Lower leg skin (tissue), 3 donors: ENCODE data around the gene BUD13.

Source experiments
- CTCF ChIP-seq, 3 donors: fragments of 450-650 bp; IDR thresholded peaks; one replicate each; pipeline ENCODE4 v1.5.1; 2016; ENCODE audit warnings: antibody characterized with exemption in 3 of 3, mild to moderate bottlenecking in 3 of 3, moderate library complexity in 2 of 3
- POLR2A ChIP-seq, 2 donors: fragments of 450-650 bp; IDR thresholded peaks; one replicate each; pipeline ENCODE4 v1.6.1; 2016 to 2017; ENCODE audit warnings: antibody characterized with exemption in 2 of 2, mild to moderate bottlenecking in 1 of 2, moderate library complexity in 1 of 2

- TF ChIP-seq CTCF (IDR thresholded peaks at IDR 0.05) (no peak), POLR2A (IDR thresholded peaks at IDR 0.05) (no peak)
These were observed 43.1 kb downstream of the BUD13 start for GRCh38 chr11:116729501-116730240.
